Tibial artery (tissue), 4 donors: ENCODE data around the gene KREMEN1.

Source experiments
- DNase-seq, 2 donors: peaks; one replicate each; pipeline ENCODE4 v3.0.0-alpha.2; 2019
- H3K27ac ChIP-seq, 2 donors: fragments of 200-600 bp; sonication (generic) in 1 of 2; 1 replicate in 1 of 2; 2 replicates in 1 of 2; pipeline ENCODE4 v1.5.1; 2018 to 2019; ENCODE audit warnings: mild to moderate bottlenecking in 1 of 2
- H3K27me3 ChIP-seq, 2 donors: fragments of 200-600 bp; sonication (generic) in 1 of 2; one replicate each; pipeline versions ENCODE4 v1.5.1 to v1.6.0; 2016 to 2019
- H3K36me3 ChIP-seq, 3 donors: fragments of 200-600 bp; sonication (generic) in 2 of 3; one replicate each; pipeline ENCODE4 v1.5.1; 2016 to 2019; ENCODE audit warnings: mild to moderate bottlenecking in 2 of 3
- H3K4me1 ChIP-seq, 4 donors: fragments of 200-600 bp; sonication (generic) in 2 of 4; 1 replicate in 3 of 4; 2 replicates in 1 of 4; pipeline ENCODE4 v1.5.1; 2016 to 2019
- H3K4me3 ChIP-seq, 2 donors: fragments of 200-600 bp; sonication (generic) in 1 of 2; 1 replicate in 1 of 2; 2 replicates in 1 of 2; pipeline ENCODE4 v1.5.1; 2018 to 2019; ENCODE audit warnings: mild to moderate bottlenecking in 2 of 2
- H3K9me3 ChIP-seq, 3 donors: fragments of 200-600 bp; sonication (generic) in 1 of 3; one replicate each; pipeline ENCODE4 v1.5.1; 2016 to 2019
- intact Hi-C: fragments of 100-400 bp; cut with DNase I; formaldehyde crosslinking; loops from one replicate; pipeline ENCODE4 v1.15.0; 2023; ENCODE audit warnings: low total_unique reads
- TF ChIP-seq, protein P1 (sequence below), 2 experiments: fragments of 200-600 bp in 1 of 2; fragments of 450-650 bp in 1 of 2; IDR thresholded peaks; one replicate each; pipeline ENCODE4 v1.5.1; 2017 to 2019; ENCODE audit warnings: antibody characterized with exemption in 2 of 2, mild to moderate bottlenecking in 1 of 2, moderate library complexity in 1 of 2

KREMEN1 gene

DNA sequence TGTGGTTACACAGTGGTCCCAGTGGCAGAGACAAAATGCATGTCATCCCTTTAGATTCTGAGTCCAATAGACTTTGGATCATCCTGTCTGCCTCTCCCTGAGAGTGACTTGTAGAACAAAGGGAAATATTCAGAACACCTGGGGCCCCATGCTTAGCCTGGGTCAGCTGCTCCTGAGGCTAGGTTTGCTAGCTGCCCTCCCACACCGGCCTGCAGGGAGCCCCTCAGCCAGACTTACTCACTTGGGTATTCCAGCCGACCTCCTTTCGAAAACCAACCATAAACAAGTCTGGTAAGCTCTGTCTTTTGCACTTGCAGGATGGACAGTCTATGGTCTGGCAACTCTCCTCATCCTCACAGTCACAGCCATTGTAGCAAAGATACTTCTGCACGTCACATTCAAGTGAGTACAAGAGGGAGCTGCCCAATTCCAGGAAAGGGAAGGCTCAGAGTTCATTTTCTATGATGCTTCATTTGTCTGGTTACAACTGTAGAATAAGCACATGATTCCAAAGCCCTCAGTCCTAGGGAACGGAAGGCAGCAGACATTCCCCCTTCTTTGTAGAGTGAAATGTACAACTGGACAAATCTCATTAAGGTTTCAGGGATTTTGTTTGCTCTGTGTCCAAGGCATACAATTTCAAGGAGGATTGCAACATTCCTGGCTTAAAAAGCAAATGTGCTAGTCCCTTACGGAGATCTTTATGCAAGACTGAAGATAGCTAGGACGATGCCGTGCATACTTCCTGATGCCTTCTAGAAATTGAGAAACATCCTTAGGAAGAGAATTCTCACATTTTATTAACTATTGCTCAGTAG lies 67.3 kb downstream of the KREMEN1 start:
- TF ChIP-seq, protein P1, sequence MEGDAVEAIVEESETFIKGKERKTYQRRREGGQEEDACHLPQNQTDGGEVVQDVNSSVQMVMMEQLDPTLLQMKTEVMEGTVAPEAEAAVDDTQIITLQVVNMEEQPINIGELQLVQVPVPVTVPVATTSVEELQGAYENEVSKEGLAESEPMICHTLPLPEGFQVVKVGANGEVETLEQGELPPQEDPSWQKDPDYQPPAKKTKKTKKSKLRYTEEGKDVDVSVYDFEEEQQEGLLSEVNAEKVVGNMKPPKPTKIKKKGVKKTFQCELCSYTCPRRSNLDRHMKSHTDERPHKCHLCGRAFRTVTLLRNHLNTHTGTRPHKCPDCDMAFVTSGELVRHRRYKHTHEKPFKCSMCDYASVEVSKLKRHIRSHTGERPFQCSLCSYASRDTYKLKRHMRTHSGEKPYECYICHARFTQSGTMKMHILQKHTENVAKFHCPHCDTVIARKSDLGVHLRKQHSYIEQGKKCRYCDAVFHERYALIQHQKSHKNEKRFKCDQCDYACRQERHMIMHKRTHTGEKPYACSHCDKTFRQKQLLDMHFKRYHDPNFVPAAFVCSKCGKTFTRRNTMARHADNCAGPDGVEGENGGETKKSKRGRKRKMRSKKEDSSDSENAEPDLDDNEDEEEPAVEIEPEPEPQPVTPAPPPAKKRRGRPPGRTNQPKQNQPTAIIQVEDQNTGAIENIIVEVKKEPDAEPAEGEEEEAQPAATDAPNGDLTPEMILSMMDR (IDR thresholded peaks at IDR 0.05): no peak
- H3K36me3 ChIP-seq: peaks cover 0 to 67% (median 13%) of the 10 kb centered on the region in 3 donors
- intact Hi-C loops: no loop called here

DNA sequence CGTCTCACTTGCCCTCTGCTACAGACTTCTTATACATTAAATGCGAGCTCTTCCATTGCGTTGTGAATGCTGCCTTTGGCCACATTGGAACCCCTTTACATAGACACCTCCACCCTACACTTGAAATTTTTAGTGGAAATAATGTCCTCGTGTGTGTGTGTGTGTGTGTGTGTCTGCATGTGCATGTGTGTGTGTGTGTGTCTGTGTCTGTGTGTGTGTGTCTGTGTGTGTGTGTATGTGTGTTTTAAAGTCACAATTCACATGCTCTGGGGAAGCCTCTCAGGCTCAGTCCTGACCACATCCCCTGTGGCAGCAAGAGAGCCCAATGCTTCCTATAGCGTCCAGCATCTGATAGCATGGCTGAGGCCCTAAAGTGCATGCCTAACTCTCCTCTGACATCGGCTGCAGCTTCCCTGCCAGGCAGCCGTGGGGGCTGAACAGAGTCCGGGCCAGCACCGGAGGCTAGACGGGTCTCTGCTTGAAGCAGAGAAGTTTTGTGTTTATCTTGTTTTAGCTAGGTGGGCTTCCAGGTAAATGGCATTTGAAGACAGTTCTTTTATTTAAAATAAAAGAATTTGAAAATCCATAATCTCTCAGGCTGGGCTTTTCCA lies 68.3 kb downstream of the KREMEN1 start:
- Histone ChIP-seq H3K27me3 (no peaks in the 10 kb centered on the region), H3K9me3 (no peaks in the 10 kb centered on the region), H3K27ac (no peak overlapping the region), H3K4me1 (no peaks in the 10 kb centered on the region), H3K36me3 (peaks cover 0 to 68% (median 13%) of the 10 kb centered on the region in 3 donors), H3K4me3 (no peak overlapping the region)
- intact Hi-C loops: no loop called here
- TF ChIP-seq, protein P1 (IDR thresholded peaks at IDR 0.05): no peak
- DNase-seq: no peak

More for the DNA sequence above, 67.3 kb downstream of the KREMEN1 start:
- Histone ChIP-seq H3K27ac (no peak overlapping the region), H3K27me3 (no peaks in the 10 kb centered on the region), H3K4me3 (no peak overlapping the region), H3K4me1 (no peaks in the 10 kb centered on the region), H3K9me3 (no peaks in the 10 kb centered on the region)
- DNase-seq: no peak

DNA sequence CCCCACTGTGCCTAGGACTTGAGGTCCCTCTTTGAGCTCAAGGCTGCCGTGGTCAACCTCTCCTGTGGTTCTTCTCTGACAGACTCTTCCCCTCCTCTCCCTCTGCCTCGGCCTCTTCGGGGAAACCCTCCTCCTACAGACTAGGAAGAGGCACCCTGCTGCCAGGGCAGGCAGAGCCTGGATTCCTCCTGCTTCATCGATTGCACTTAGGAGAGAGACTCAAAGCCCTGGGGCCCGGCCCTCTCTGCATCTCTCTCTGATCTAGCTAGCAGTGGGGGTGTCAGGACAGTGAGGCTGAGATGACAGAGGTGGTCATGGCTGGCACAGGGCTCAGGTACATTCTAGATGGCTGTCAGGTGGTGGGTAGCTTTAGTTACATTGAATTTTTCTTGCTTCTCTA lies 69.3 kb downstream of the KREMEN1 start:
- Histone ChIP-seq H3K4me1 (no peaks in the 10 kb centered on the region), H3K27me3 (no peaks in the 10 kb centered on the region), H3K4me3 (no peak overlapping the region), H3K27ac (no peak overlapping the region), H3K36me3 (peaks cover 0 to 63% (median 13%) of the 10 kb centered on the region in 3 donors), H3K9me3 (no peaks in the 10 kb centered on the region)
- DNase-seq: no peak
- intact Hi-C loops: no loop called here
- TF ChIP-seq, protein P1 (IDR thresholded peaks at IDR 0.05): no peak

DNA sequence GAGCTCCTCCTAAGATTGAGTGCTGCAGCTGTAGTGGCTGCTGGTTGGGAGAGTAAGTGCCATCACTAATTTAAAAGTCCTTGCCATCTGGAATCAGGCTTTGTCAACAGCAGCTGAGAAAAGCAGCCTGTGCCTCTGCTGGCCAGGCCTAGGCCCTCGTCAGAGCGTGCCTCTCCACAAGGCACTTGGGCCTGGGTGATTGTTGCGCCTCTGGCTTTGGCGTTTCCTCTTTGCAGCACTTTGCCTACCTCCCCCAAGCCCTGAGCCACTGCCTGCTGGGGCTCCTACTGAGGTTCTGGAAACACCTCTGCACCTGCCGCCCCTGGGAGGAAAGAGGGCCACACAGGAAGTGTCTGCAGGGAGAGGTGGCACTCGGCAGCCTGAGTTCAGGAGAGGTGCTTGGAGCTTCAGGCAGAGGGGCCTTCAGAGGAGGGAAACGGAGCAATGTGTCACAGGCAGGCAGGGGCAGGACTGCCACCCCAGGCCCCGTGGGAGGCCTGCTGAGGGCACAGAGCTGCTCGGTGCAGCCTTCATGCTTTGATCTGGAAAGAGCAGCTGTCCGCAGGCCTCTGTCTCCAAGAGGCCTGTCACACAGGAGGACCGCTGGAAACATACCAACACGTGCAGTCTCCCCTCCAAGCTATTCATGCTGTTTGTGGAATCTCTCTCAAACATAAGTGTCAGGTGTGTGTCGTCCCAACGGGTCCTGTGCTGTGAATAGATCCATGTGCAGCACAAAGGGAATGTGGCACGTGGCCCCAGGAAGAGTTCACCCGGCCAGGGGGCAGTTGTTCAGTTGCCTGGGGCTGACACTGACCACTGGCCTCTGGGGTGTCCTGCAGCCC lies 71.3 kb downstream of the KREMEN1 start:
- TF ChIP-seq, protein P1 (IDR thresholded peaks at IDR 0.05): no peak
- intact Hi-C loops: no loop called here
- H3K9me3 ChIP-seq: no peaks in the 10 kb centered on the region
- DNase-seq: no peak
- no peak overlapping the region for H3K4me3 ChIP-seq
- H3K27me3 ChIP-seq: no peaks in the 10 kb centered on the region
- H3K36me3 ChIP-seq: peaks cover 0 to 50% (median 13%) of the 10 kb centered on the region in 3 donors
- no peaks in the 10 kb centered on the region for H3K4me1 ChIP-seq
- H3K27ac ChIP-seq: no peak overlapping the region

DNA sequence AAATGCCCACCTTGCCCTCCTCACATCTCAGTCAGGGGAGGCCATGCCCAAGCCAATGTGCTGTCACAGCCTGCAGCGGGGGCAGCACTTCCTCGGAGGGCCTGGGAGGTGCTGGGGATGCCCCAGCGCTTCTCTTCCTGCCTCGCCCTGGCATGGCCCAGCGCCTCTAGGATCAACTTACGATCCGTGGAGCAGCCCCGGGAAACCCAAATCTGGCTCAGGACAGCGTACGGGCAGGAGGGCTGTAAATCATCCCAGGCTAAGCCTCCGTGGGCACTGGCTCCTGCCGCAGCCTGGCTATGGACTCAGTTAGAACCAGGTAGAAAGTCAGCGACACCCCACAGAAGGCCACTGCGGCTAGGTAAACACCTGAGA lies 71.9 kb downstream of the KREMEN1 start:
- DNase-seq: no peak
- Histone ChIP-seq H3K27ac (no peak overlapping the region), H3K4me1 (no peaks in the 10 kb centered on the region), H3K9me3 (no peaks in the 10 kb centered on the region), H3K4me3 (no peak overlapping the region), H3K27me3 (no peaks in the 10 kb centered on the region), H3K36me3 (peaks cover 0 to 47% (median 13%) of the 10 kb centered on the region in 3 donors)
- TF ChIP-seq, protein P1 (IDR thresholded peaks at IDR 0.05): no peak
- intact Hi-C loops: no loop called here
